ENCODE data around the gene ACTR6.

ACTR6 gene

DNA sequence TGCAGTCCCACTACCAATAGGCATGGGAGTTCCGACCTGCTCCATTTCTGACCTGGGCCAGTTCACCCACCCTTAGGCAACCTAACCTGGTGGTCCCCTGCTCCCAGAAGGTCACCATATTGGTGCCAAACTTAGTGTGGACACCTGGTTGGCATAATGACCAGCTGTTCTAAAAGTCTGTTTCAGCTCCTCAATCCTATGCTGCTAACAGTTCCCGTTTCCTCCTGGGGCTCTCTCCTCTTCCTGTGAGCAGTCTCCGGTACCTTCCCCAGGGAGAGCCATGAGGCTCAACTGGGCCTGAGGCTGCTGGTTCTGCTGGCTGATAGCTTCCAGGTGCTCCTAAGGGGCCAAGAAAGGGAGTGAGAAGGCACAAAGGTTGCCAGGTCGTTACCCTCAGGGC is 42.1 kb upstream of the ACTR6 start:
- H3K27ac ChIP-seq = no peak overlapping the region
- DNase-seq (ENCODE audit: low spot score) = no peak
- TF ChIP-seq, protein P1, sequence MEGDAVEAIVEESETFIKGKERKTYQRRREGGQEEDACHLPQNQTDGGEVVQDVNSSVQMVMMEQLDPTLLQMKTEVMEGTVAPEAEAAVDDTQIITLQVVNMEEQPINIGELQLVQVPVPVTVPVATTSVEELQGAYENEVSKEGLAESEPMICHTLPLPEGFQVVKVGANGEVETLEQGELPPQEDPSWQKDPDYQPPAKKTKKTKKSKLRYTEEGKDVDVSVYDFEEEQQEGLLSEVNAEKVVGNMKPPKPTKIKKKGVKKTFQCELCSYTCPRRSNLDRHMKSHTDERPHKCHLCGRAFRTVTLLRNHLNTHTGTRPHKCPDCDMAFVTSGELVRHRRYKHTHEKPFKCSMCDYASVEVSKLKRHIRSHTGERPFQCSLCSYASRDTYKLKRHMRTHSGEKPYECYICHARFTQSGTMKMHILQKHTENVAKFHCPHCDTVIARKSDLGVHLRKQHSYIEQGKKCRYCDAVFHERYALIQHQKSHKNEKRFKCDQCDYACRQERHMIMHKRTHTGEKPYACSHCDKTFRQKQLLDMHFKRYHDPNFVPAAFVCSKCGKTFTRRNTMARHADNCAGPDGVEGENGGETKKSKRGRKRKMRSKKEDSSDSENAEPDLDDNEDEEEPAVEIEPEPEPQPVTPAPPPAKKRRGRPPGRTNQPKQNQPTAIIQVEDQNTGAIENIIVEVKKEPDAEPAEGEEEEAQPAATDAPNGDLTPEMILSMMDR (conservative IDR thresholded peaks at IDR 0.05; ENCODE audit: low read depth) = no peak
- POLR2A ChIA-PET (ENCODE audit: low non-redundant PET) = no interaction called here
- CTCF ChIA-PET = interaction anchor here (0.6 kb wide), 1 partner anchor 486 kb away, joined by 4 read pairs; no protein-coding TSS in a partner anchor

DNA sequence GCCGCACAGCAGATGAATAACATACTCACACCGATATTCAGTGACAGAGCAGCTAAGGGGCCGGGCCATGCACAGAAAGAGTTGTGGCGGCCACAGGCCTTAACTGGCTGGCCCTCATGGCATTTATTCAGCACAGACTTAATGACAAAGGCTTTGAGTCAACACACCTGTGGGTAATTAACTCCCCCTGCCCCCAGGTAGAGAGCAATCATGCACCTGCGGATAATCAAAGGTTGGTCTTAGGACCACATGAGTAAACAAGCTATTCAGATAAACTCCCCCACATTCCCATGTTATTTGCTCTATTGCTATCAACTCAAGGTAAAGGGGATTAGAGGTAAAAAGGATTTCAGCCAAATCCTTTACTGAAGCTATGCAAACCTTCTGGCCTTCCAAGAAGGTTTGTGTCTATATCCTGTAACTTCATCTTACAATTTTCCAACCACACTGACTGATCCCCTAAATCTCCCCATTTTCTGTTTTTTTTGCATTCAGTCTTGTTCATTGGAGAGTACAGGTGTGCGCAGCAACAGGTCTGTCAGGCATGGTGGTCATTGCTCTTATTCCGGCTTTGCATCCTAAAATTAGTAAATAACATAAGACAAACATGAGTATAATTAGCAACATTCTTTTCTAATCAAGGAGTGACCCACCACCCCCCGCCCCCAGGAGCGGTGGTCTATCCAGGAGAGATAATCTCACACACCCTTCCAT is 41.1 kb upstream of the ACTR6 start:
- POLR2A ChIA-PET (ENCODE audit: low non-redundant PET) = no interaction called here
- CTCF ChIA-PET = interaction anchor here (0.6 kb wide), 1 partner anchor 485 kb away, joined by 4 read pairs; no protein-coding TSS in a partner anchor
- TF ChIP-seq, protein P1 (conservative IDR thresholded peaks at IDR 0.05; ENCODE audit: low read depth) = no peak
- DNase-seq (ENCODE audit: low spot score) = no peak
- no peak overlapping the region for H3K27ac ChIP-seq

DNA sequence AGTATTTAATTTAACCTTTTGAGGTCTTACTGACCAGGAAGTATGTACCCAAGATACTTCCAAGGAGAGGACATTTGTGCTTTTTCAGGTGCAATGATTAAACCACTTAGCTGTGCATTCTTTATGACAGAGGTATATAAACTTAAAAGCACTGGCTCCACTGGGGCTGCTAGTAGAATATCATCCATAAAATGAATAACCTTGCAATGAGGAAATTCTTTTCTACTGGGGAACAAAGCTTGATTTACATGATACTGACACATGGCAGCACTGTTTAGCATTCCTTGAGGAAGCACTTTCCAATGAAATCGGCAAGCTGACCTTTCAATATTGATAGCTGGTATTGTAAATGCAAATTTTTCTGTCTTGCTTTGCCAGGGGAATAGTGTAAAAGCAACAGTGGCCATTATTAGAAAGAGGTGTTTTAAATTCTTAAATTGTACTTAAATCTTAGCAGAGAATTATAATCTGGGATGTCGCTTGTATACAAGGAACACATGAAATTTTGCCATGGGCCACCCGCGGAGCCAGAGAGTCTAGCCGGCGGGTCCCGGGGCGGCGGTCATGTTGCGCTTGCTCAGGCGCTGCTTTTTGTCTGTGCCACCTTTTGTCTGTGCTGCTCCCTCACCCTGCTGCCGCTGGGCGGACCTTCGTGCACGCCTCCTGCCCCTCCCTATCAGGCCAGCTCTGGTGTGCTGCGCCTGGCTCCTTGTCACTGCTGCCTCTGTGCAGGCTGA is 37.0 kb upstream of the ACTR6 start:
- DNase-seq (ENCODE audit: low spot score) = peak; percentile 80
- TF ChIP-seq, protein P1 (conservative IDR thresholded peaks at IDR 0.05; ENCODE audit: low read depth) = peak; percentile 37
- CTCF ChIA-PET = interaction anchor here (0.5 to 1.5 kb wide), 5 partner anchors 9 to 1616 kb away, joined by 3 to 6 read pairs (median 4); no protein-coding TSS in a partner anchor
- H3K27ac ChIP-seq = 0 out of 2 replicates have a peak overlapping the region, but pooled peaks have one; percentile 19
- POLR2A ChIA-PET (ENCODE audit: low non-redundant PET) = no interaction called here

DNA sequence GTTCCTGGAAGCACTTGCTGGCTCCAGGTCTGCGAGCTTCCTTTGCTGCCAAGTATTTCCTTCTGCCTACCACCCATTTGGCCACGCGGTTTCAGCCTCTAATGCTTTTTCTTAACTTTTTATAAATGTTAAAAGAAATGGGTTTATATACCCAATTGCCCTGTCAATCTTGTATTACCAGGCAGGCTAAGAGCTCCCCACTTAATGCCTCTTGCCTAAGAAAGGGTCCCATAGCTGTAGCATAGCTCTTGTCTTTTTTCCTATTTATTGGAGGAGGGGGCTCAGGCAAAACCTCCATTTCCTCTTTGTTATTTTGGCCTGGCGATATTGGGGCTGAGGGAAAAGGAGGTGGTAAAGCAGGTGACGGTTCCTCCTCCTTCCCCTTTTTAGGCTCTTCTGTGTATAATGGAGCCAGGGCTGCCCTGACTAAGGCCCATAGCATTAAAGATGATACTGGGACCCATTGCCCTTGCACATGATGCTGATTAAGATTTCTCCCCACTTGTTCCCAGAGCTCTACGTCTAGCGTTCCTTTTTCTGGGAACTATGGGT is 36.4 kb upstream of the ACTR6 start:
- TF ChIP-seq, protein P1 (conservative IDR thresholded peaks at IDR 0.05; ENCODE audit: low read depth) = no peak
- ChIA-PET POLR2A (ENCODE audit: low non-redundant PET) (no interaction called here), CTCF (interaction anchor here (1.5 kb wide), 1 partner anchor 9 kb away, joined by 6 read pairs; no protein-coding TSS in a partner anchor)
- 0 out of 2 replicates have a peak overlapping the region, but pooled peaks have one; percentile 19 for H3K27ac ChIP-seq
- DNase-seq (ENCODE audit: low spot score) = no peak

DNA sequence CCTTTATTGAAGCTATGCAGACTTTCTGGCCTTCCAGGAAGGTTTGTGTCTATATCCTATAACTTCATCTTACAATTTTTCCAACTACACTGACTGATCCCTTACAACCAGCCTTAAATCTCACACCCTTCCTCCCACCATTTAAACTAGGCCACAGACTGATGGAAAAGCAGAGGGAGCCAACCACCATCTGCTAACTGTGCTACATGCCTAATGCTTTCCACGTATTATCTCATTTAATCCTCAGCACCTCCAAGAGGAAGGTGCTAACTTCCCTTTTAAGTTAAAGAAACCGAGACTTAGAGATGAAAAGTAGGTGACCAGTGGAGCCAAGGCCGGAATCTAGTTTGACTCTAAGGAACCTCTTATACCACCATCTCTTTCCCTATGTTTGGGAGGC is 35.3 kb upstream of the ACTR6 start:
- no peak overlapping the region for H3K27ac ChIP-seq
- ChIA-PET POLR2A (ENCODE audit: low non-redundant PET) (no interaction called here), CTCF (interaction anchor here (0.7 kb wide), 1 partner anchor 374 kb away, joined by 3 read pairs; no protein-coding TSS in a partner anchor)
- no peak for DNase-seq (ENCODE audit: low spot score)
- TF ChIP-seq, protein P1 (conservative IDR thresholded peaks at IDR 0.05; ENCODE audit: low read depth) = no peak

DNA sequence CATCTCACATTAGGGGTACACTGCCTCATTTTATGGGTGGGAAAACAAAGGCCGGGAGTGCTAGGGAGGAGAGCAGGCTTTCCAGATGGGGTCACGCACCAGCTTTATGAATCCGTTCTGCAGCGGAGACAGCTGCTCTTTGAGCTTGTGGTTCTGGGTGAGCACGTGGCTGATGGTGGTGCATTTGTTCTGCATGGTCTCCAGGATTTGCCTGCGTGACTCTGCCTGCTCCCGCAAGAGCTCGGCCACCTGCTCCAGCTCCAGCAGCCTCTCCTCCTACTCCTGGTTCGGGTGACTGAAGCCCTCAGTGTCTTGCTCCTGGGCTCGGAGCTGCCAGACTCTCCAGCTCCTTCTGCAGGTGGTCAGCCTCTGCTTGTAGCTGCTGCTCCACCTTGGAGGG is 34.4 kb upstream of the ACTR6 start:
- H3K27ac ChIP-seq = no peak overlapping the region
- POLR2A ChIA-PET (ENCODE audit: low non-redundant PET) = no interaction called here
- CTCF ChIA-PET = no interaction called here
- TF ChIP-seq, protein P1 (conservative IDR thresholded peaks at IDR 0.05; ENCODE audit: low read depth) = no peak
- no peak for DNase-seq (ENCODE audit: low spot score)

Measured in RWPE1 (cell line).